Amniotic epithelial cell (primary cell): ENCODE measurements around the gene SPATA9.

ENCODE experiments used
- DNase-seq: peaks from one replicate; pipeline ENCODE4 v3.0.0-alpha.2; 2010; ENCODE audit warnings: low read depth

Gene SPATA9

DNA sequence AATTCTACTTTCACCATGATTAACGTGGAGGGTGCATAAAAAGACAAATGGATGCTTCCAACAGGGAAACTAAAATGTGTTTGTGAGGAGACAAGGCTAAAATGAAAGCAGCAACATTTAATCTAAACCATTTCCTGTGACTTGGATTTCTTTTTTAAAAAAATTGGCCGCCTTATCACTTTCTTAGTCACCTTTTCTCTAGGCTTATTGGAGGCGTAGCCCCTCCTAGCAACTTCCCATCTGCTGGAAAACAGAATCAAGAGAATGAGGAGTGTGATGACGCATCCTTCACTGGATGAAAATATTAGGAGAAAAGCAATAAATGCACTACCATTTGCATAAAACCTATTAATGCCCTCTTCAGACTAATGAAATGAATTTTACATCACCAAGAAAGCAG, 63.7 kb downstream of the SPATA9 start:
- peak; percentile 72 for DNase-seq

DNA sequence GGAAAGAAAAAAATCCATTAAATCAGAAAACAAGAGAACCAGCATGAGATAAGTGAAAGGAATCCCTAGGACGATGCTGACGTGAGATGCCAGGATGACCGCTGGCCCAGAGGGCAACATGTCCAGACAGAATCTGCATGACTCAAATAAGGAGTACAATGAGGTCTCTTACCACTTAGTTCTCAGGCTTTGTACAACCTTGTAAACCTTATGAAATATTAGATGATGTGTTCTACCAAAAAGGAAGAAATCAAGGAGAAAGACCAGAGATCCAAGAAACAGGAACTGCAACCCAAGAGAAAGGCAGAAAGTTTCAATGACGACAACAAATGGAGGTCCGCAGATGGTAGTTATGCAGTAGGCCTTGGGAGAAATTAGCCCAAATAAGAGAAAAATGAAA, 65.7 kb downstream of the SPATA9 start:
- DNase-seq: peak; percentile 84

DNA sequence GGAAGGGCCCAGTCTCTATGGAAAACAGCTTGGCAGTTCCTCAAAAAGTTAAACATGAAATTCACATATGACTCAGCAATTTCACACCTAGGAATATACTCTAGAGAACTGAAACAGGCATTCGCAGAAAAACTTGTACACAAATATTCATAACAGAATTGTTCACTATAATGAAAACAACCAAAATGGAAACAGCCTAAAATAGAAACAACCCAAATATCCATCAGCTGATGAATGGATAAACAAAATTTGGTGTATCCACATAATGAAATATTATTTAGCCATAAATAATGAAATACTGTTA, 67.7 kb downstream of the SPATA9 start:
- DNase-seq: peak; percentile 21

DNA sequence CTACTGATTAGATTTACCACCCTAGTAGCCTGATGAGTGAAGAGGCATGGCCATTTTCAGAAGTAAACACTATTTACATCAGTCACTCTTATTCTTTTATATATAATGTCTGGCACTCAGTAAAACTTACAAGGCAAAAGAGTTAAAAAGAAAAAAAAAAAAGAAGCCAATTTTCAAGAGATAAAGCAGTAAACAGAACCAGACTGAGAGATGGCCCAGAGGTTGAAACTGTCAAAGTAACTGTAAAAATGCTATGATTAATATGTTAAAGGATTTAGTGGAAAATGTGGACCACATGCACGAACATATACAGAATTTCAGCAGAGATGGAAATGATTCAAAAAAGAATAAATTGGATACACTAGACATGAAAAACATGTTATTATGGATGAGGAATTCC, 69.3 kb downstream of the SPATA9 start:
- DNase-seq: no peak

- DNase-seq: no peak
These were observed 71.4 kb downstream of the SPATA9 start for GRCh38 chr5:95611396-95611795.

- DNase-seq: no peak
These were observed 72.2 kb downstream of the SPATA9 start for GRCh38 chr5:95610546-95610945.

- peak; percentile 29 for DNase-seq
These were observed 73.1 kb downstream of the SPATA9 start for GRCh38 chr5:95609711-95610110.
